ENCODE measurements around the gene PTCH1.

DNA sequence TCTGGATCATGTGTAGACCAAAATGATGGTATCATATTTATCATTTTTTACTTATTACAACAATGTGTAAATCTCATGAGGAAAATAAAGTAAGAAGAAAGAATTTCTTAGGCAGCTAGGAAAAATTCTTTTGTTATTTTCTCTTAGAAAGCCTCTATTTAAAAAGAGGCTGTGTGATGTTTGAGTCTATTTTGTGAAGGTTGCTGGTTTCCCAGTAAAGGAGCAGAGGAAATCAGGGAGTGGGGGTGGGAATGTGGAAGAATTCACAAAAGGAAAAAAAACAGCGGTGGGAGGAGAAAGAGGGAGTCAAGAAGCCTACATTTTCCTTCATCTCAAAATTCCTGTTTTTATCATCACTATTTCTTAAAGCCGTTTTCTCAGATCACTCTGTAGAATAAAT lies 20.1 kb downstream of the PTCH1 start:
- TF ChIP-seq, protein P1, sequence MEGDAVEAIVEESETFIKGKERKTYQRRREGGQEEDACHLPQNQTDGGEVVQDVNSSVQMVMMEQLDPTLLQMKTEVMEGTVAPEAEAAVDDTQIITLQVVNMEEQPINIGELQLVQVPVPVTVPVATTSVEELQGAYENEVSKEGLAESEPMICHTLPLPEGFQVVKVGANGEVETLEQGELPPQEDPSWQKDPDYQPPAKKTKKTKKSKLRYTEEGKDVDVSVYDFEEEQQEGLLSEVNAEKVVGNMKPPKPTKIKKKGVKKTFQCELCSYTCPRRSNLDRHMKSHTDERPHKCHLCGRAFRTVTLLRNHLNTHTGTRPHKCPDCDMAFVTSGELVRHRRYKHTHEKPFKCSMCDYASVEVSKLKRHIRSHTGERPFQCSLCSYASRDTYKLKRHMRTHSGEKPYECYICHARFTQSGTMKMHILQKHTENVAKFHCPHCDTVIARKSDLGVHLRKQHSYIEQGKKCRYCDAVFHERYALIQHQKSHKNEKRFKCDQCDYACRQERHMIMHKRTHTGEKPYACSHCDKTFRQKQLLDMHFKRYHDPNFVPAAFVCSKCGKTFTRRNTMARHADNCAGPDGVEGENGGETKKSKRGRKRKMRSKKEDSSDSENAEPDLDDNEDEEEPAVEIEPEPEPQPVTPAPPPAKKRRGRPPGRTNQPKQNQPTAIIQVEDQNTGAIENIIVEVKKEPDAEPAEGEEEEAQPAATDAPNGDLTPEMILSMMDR (IDR thresholded peaks at IDR 0.05 in 2 of 3, conservative IDR thresholded peaks at IDR 0.05 in 1 of 3; ENCODE audit: borderline replicate concordance in 1 of 3, insufficient read depth in 1 of 3, low read depth in 2 of 3, low read length in 2 of 3) = no peak
- TF ChIP-seq POLR2AphosphoS5 (IDR thresholded peaks at IDR 0.05; ENCODE audit: low read depth, low read length) (no peak), ZNF274 (IDR thresholded peaks at IDR 0.05; ENCODE audit: low read depth, low read length) (no peak), TCF7L2 (IDR thresholded peaks at IDR 0.05; ENCODE audit: borderline replicate concordance, extremely low read depth, insufficient read depth, insufficient read length) (no peak), SP1 (IDR thresholded peaks at IDR 0.05; ENCODE audit: low read depth) (no peak), ELF1 (IDR thresholded peaks at IDR 0.05; ENCODE audit: borderline replicate concordance, low read depth) (no peak), EZH2phosphoT487 (IDR thresholded peaks at IDR 0.05; ENCODE audit: borderline replicate concordance) (no peak), CBX3 (IDR thresholded peaks at IDR 0.05; ENCODE audit: low read depth) (no peak), EZH2 (IDR thresholded peaks at IDR 0.05) (no peak), POLR2A (IDR thresholded peaks at IDR 0.05; ENCODE audit: borderline replicate concordance, extremely low read depth, insufficient read depth, insufficient read length) (no peak), JUND (IDR thresholded peaks at IDR 0.05) (no peak)
- TF ChIP-seq, protein P2, sequence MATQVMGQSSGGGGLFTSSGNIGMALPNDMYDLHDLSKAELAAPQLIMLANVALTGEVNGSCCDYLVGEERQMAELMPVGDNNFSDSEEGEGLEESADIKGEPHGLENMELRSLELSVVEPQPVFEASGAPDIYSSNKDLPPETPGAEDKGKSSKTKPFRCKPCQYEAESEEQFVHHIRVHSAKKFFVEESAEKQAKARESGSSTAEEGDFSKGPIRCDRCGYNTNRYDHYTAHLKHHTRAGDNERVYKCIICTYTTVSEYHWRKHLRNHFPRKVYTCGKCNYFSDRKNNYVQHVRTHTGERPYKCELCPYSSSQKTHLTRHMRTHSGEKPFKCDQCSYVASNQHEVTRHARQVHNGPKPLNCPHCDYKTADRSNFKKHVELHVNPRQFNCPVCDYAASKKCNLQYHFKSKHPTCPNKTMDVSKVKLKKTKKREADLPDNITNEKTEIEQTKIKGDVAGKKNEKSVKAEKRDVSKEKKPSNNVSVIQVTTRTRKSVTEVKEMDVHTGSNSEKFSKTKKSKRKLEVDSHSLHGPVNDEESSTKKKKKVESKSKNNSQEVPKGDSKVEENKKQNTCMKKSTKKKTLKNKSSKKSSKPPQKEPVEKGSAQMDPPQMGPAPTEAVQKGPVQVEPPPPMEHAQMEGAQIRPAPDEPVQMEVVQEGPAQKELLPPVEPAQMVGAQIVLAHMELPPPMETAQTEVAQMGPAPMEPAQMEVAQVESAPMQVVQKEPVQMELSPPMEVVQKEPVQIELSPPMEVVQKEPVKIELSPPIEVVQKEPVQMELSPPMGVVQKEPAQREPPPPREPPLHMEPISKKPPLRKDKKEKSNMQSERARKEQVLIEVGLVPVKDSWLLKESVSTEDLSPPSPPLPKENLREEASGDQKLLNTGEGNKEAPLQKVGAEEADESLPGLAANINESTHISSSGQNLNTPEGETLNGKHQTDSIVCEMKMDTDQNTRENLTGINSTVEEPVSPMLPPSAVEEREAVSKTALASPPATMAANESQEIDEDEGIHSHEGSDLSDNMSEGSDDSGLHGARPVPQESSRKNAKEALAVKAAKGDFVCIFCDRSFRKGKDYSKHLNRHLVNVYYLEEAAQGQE (IDR thresholded peaks at IDR 0.05; ENCODE audit: low read depth) = no peak
- TF ChIP-seq, protein P3, sequence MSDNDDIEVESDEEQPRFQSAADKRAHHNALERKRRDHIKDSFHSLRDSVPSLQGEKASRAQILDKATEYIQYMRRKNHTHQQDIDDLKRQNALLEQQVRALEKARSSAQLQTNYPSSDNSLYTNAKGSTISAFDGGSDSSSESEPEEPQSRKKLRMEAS (IDR thresholded peaks at IDR 0.05) = no peak

Measured in HCT116 (cell line).